Activated B cell treated with CpG ODN at 0.5 μM for 24 hours (primary cell): Measurements from ENCODE around the gene MAB21L2. TPM values are rescaled to one million over a fixed set of nuclear protein-coding genes. Genes with fewer than 3 reads are reported as not detected.

Source experiments
- ATAC-seq: fragments of 200-7000 bp; cut with Tn5 transposase; one replicate; pipeline ENCODE4 v1.10.0; 2021; ENCODE audit warnings: low read depth, mild to moderate bottlenecking, moderate library complexity
- CTCF ChIA-PET: fragments of 350-600 bp; sonication (Branson Sonifier 250); formaldehyde crosslinking; loops from one replicate; lab custom pipeline; 2021; ENCODE audit warnings: antibody characterized with exemption; lab: Charles Lee
- POLR2A ChIA-PET: fragments of 350-600 bp; sonication (Branson Sonifier 250); formaldehyde crosslinking; loops from one replicate; lab custom pipeline; 2021; ENCODE audit warnings: antibody characterized with exemption; lab: Charles Lee
- DNase-seq: peaks from one replicate; pipeline ENCODE4 v3.0.0; 2022
- H3K27ac Mint-ChIP-seq: one replicate; pipeline ENCODE4 v1.8.0; 2020; ENCODE audit warnings: mixed read lengths
- H3K27me3 Mint-ChIP-seq: one replicate; pipeline ENCODE4 v1.8.0; 2021; ENCODE audit warnings: mixed read lengths
- H3K36me3 Mint-ChIP-seq: one replicate; pipeline ENCODE4 v1.8.0; 2021; ENCODE audit warnings: low read depth, mixed read lengths
- H3K4me1 Mint-ChIP-seq: one replicate; pipeline ENCODE4 v1.8.0; 2021; ENCODE audit warnings: mixed read lengths
- H3K4me3 Mint-ChIP-seq: one replicate; pipeline ENCODE4 v1.8.0; 2020; ENCODE audit warnings: mild to moderate bottlenecking, mixed read lengths
- H3K9me3 Mint-ChIP-seq: one replicate; pipeline ENCODE4 v1.8.0; 2020; ENCODE audit warnings: mixed read lengths
- CTCF ChIP-seq: fragments of 200-600 bp; IDR thresholded peaks from one replicate; pipeline ENCODE4 v1.8.0; 2022; ENCODE audit warnings: antibody characterized with exemption, mild to moderate bottlenecking
- intact Hi-C: fragments of 100-400 bp; cut with micrococcal nuclease; formaldehyde crosslinking; loops from one replicate; pipeline ENCODE4 v1.15.1; 2024
- total RNA-seq: library from RNA; stranded (reverse); gene quantifications from 2 replicates; pipeline ENCODE4 v1.2.3, GENCODE V29; 2022

MAB21L2 gene
- total RNA-seq, 1 donor from 2014 or later, result not detected

DNA sequence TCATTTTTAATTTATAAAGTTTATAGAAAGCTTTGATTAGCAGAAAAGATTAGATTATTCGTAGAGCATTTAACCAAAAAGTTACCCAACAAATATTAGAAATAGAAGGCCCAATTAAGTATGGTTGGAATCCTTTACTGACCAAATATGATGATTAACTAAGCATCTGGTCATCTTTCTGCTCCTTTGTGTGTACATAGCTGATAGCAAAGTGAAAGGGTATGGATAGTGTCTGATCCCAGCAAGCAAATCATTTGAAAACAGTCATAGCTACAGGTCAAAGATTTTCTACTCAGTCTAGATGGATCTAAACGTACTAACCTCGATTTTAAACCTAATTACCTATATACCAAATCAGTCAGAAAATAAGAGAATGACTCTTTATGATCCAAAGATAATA is 7.3 kb upstream of the MAB21L2 start:
- Mint-ChIP-seq H3K4me3 (no peak overlapping the region), H3K27me3 (no peaks in the 10 kb centered on the region), H3K4me1 (no peaks in the 10 kb centered on the region), H3K36me3 (peaks cover 18% of the 10 kb centered on the region), H3K27ac (no peak overlapping the region), H3K9me3 (no peaks in the 10 kb centered on the region)
- DNase-seq (no peak), ATAC-seq (no peak)
- CTCF ChIA-PET, result no interaction called here
- TF ChIP-seq CTCF, result no peak
- POLR2A ChIA-PET, result no interaction called here
- intact Hi-C loops, result no loop called here

DNA sequence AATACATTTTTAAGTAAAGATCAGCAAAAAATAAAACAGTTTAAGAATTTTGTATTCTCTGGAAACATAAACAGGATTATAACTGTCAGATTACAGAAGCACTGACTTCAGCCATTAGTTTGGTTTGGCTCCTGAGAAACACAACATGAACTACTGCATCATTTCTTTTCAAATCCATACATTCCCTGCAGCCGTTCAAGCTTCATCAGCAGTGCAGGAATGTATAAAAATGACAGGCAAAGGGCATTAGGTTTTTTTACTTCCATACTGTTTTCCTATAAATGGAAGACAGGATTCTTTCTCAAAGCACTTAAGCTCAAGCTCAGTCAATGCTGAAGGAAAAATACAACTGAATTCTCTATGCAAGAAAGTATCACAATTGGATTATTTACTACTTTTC is 4.2 kb upstream of the MAB21L2 start:
- Mint-ChIP-seq H3K27ac (no peak overlapping the region), H3K36me3 (peaks cover 41% of the 10 kb centered on the region), H3K4me1 (no peaks in the 10 kb centered on the region), H3K9me3 (peaks cover 4% of the 10 kb centered on the region), H3K27me3 (no peaks in the 10 kb centered on the region), H3K4me3 (no peak overlapping the region)
- ATAC-seq, result no peak
- TF ChIP-seq CTCF, result no peak
- POLR2A ChIA-PET, result no interaction called here
- CTCF ChIA-PET, result no interaction called here
- intact Hi-C loops, result no loop called here
- DNase-seq, result no peak

DNA sequence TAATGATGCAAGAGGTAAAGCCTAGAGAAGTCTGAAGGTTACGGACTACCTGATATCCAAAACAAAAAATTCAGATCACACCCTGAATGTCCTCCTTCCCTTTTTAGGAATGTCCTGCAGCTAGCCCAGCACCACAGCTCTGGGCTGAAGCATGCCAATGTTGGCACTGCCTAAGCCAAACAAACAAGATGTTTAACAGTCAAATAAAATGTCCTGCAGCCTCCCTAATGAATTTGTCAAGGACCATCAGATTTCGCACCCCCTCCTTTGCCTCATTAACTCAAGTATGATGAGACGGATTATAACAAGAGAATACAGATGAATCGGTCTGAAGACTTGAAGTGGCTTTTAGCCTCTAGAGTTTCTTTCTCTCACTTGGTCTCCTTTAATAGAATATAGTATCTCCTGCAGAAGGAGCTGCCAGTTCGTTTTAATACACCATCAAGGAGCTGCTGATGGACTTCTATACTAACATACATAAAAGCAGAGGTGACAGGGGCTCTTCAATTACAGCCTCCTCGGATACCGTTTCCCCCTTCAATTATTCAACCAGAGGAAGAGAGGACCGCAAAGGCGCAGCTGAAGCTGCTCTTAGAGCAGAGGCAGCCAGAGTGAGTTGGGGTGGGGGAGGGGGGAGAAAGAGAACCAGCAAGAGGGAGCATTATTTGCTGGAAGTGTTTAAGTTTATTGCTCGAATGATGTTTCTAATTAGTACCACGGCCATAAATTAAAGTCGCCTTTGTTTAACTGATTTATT is 3.0 kb upstream of the MAB21L2 start:
- ATAC-seq, result no peak
- Mint-ChIP-seq H3K27me3 (no peaks in the 10 kb centered on the region), H3K9me3 (peaks cover 6% of the 10 kb centered on the region), H3K36me3 (peaks cover 51% of the 10 kb centered on the region), H3K4me3 (no peak overlapping the region), H3K4me1 (no peaks in the 10 kb centered on the region), H3K27ac (no peak overlapping the region)
- intact Hi-C loops, result no loop called here
- no peak for DNase-seq
- ChIA-PET POLR2A (no interaction called here), CTCF (no interaction called here)
- TF ChIP-seq CTCF, result no peak

- intact Hi-C loops, result no loop called here
- TF ChIP-seq CTCF, result no peak
- peaks cover 8% of the 10 kb centered on the region for H3K9me3 Mint-ChIP-seq
- ChIA-PET CTCF (no interaction called here), POLR2A (no interaction called here)
- H3K27ac Mint-ChIP-seq, result no peak overlapping the region
- peaks cover 56% of the 10 kb centered on the region for H3K36me3 Mint-ChIP-seq
- no peaks in the 10 kb centered on the region for H3K27me3 Mint-ChIP-seq
- no peaks in the 10 kb centered on the region for H3K4me1 Mint-ChIP-seq
- no peak overlapping the region for H3K4me3 Mint-ChIP-seq
- ATAC-seq, result no peak
- no peak for DNase-seq
Measured at GRCh38 chr4:150579551-150580234, 2.3 kb upstream of the MAB21L2 start.

- no peaks in the 10 kb centered on the region for H3K4me1 Mint-ChIP-seq
- no peak overlapping the region for H3K27ac Mint-ChIP-seq
- ChIA-PET POLR2A (no interaction called here), CTCF (no interaction called here)
- no peak overlapping the region for H3K4me3 Mint-ChIP-seq
- intact Hi-C loops, result no loop called here
- TF ChIP-seq CTCF, result no peak
- ATAC-seq (no peak), DNase-seq (no peak)
- H3K36me3 Mint-ChIP-seq, result peaks cover 59% of the 10 kb centered on the region
- H3K27me3 Mint-ChIP-seq, result no peaks in the 10 kb centered on the region
- peaks cover 8% of the 10 kb centered on the region for H3K9me3 Mint-ChIP-seq
Measured at GRCh38 chr4:150580306-150580705, 1.6 kb upstream of the MAB21L2 start.
